GM23338 (cell line): Measurements from ENCODE around the gene LNX1. TPM values are rescaled to one million over a fixed set of nuclear protein-coding genes. Genes with fewer than 3 reads are reported as not detected.

Source experiments
- ATAC-seq: fragments of 200-7000 bp; cut with Tn5 transposase; 3 replicates; pipeline ENCODE4 v1.9.1; 2020
- DNase-seq: peaks from one replicate; pipeline ENCODE4 v3.0.0-alpha.2; 2015; ENCODE audit warnings: low spot score
- H2AFZ ChIP-seq: fragments of 200-600 bp; sonication (generic); 2 replicates; pipeline ENCODE4 v1.8.0; 2016; ENCODE audit warnings: antibody characterized with exemption, mild to moderate bottlenecking, moderate library complexity
- H3F3A ChIP-seq: fragments of 200-600 bp; sonication (generic); replicated peaks from 2 replicates; pipeline ENCODE4 v1.8.0; 2017; ENCODE audit warnings: antibody characterized with exemption, mixed run types, low read depth
- H3K27ac ChIP-seq: fragments of 200-600 bp; sonication (generic); 2 replicates; pipeline ENCODE4 v1.6.1; 2016; ENCODE audit warnings: low read depth
- H3K27me3 ChIP-seq: fragments of 200-600 bp; sonication (generic); 2 replicates; pipeline ENCODE4 v1.8.0; 2016; ENCODE audit warnings: mild to moderate bottlenecking, mixed run types, moderate library complexity; ENCODE audit not compliant: insufficient read depth
- H3K36me3 ChIP-seq: fragments of 200-600 bp; sonication (generic); 2 replicates; pipeline ENCODE4 v1.8.0; 2016; ENCODE audit warnings: mild to moderate bottlenecking; ENCODE audit not compliant: insufficient read depth
- H3K4me1 ChIP-seq: fragments of 200-600 bp; sonication (generic); 2 replicates; pipeline ENCODE4 v1.8.0; 2016; ENCODE audit warnings: mild to moderate bottlenecking, moderate library complexity; ENCODE audit not compliant: insufficient read depth
- H3K4me2 ChIP-seq: fragments of 200-600 bp; sonication (generic); 2 replicates; pipeline ENCODE4 v1.7.1; 2017; ENCODE audit warnings: mixed run types
- H3K4me3 ChIP-seq: fragments of 200-600 bp; sonication (generic); 2 replicates; pipeline ENCODE4 v1.6.1; 2016; ENCODE audit warnings: mixed run types
- H3K79me2 ChIP-seq: fragments of 200-600 bp; sonication (generic); replicated peaks from 2 replicates; pipeline ENCODE4 v1.8.0; 2017; ENCODE audit warnings: mild to moderate bottlenecking; ENCODE audit not compliant: insufficient read depth
- H3K9me2 ChIP-seq: fragments of 200-600 bp; sonication (generic); 2 replicates; pipeline ENCODE4 v1.8.0; 2017; ENCODE audit not compliant: insufficient read depth
- H4K20me1 ChIP-seq: fragments of 200-600 bp; sonication (generic); replicated peaks from 2 replicates; pipeline ENCODE4 v1.8.0; 2017; ENCODE audit warnings: mild to moderate bottlenecking; ENCODE audit not compliant: insufficient read depth
- H3K27ac Mint-ChIP-seq: 2 replicates; pipeline ENCODE4 v1.8.0; 2020; ENCODE audit warnings: inconsistent platforms, mild to moderate bottlenecking, moderate library complexity, mixed read lengths
- H3K27me3 Mint-ChIP-seq: 3 replicates; pipeline ENCODE4 v1.8.0; 2022; ENCODE audit warnings: low read depth, mild to moderate bottlenecking, moderate library complexity, mixed read lengths, inconsistent platforms; ENCODE audit not compliant: insufficient read depth, poor library complexity
- H3K36me3 Mint-ChIP-seq: 3 replicates; pipeline ENCODE4 v1.8.0; 2021; ENCODE audit warnings: low read depth, mild to moderate bottlenecking, inconsistent platforms, moderate library complexity, mixed read lengths
- H3K4me1 Mint-ChIP-seq: 3 replicates; pipeline ENCODE4 v1.8.0; 2020; ENCODE audit warnings: mild to moderate bottlenecking, inconsistent platforms, mixed read lengths
- H3K4me3 Mint-ChIP-seq: 3 replicates; pipeline ENCODE4 v1.8.0; 2021; ENCODE audit warnings: moderate library complexity, mild to moderate bottlenecking, inconsistent platforms, mixed read lengths
- H3K9me3 Mint-ChIP-seq: 3 replicates; pipeline ENCODE4 v1.8.0; 2020; ENCODE audit warnings: moderate library complexity, mild to moderate bottlenecking, inconsistent platforms, mixed read lengths
- CTCF ChIP-seq, 2 experiments: fragments of 200-600 bp in 1 of 2; sonication (generic) in 1 of 2; conservative IDR thresholded peaks; 2 replicates each; pipeline versions ENCODE4 v1.5.1 to v1.6.1; 2016 to 2017; ENCODE audit warnings: antibody characterized with exemption in 2 of 2, low read depth in 2 of 2, mild to moderate bottlenecking in 2 of 2, moderate library complexity in 1 of 2
- ETS1 ChIP-seq: IDR thresholded peaks from 2 replicates; pipeline ENCODE4 v1.6.1; 2016; ENCODE audit warnings: antibody characterized with exemption
- EZH2 ChIP-seq: fragments of 200-600 bp; sonication (generic); IDR thresholded peaks from one replicate; pipeline ENCODE4 v1.8.0; 2017; ENCODE audit warnings: antibody characterized with exemption, mild to moderate bottlenecking, low read depth; ENCODE audit not compliant: unreplicated experiment
- JUNB ChIP-seq: IDR thresholded peaks from one replicate; pipeline ENCODE4 v1.6.1; 2016; ENCODE audit warnings: antibody characterized with exemption; ENCODE audit not compliant: unreplicated experiment
- STAT1 ChIP-seq: IDR thresholded peaks from one replicate; pipeline ENCODE4 v1.6.1; 2016; ENCODE audit warnings: antibody characterized with exemption; ENCODE audit not compliant: unreplicated experiment
- ZNF114 ChIP-seq: fragments of 250-450 bp; sonication (Bioruptor Pico); IDR thresholded peaks from 2 replicates; pipeline ENCODE4 v1.5.0; 2020; ENCODE audit warnings: mild to moderate bottlenecking, moderate library complexity
- ZNF331 ChIP-seq: fragments of 250-450 bp; sonication (Bioruptor Pico); IDR thresholded peaks from 2 replicates; pipeline ENCODE4 v1.5.0; 2020; ENCODE audit warnings: low read depth, mild to moderate bottlenecking, moderate library complexity
- polyA plus RNA-seq: library from polyadenylated mRNA; unstranded; fragments of >200 nt; fragmentation: Nextera tagmentation; extraction: Ambion mirVana; gene quantifications from 2 replicates; pipeline ENCODE4 v1.2.1, GENCODE V29; 2016
- total RNA-seq: library from RNA; depleted of rRNA; stranded (reverse); fragments of >200 nt; shearing (Covaris generic); gene quantifications from 2 replicates; pipeline ENCODE4 v1.2.3, GENCODE V29; 2014
- TF ChIP-seq, protein P1 (sequence below): IDR thresholded peaks from one replicate; pipeline ENCODE4 v1.6.1; 2018; ENCODE audit warnings: antibody characterized with exemption; ENCODE audit not compliant: unreplicated experiment
- TF ChIP-seq, protein P2 (sequence below): fragments of 250-450 bp; sonication (Bioruptor Pico); IDR thresholded peaks from 2 replicates; pipeline ENCODE4 v1.5.0; 2020; ENCODE audit warnings: mild to moderate bottlenecking, moderate library complexity

The LNX1 gene
- total and polyA plus RNA-seq, 2 experiments from 2014 or later, result 5.4 to 6.4 TPM

- Histone ChIP-seq H3K27ac (peak overlapping the region; percentile 96), H3K4me2 (peak overlapping the region; percentile 30; the same call in 1 of the 2 replicates), H3K36me3 (no peaks in the 10 kb centered on the region), H3K27me3 (no peaks in the 10 kb centered on the region), H3F3A (no peaks in the 10 kb centered on the region), H3K4me3 (peak overlapping the region; percentile 24), H2AFZ (peak overlapping the region; percentile 43; the same call in 1 of the 2 replicates), H3K4me1 (peaks cover 60% of the 10 kb centered on the region), H3K79me2 (no peaks in the 10 kb centered on the region; the same call in none of the 2 replicates), H4K20me1 (no peaks in the 10 kb centered on the region), H3K9me2 (no peaks in the 10 kb centered on the region)
- H3K36me3 Mint-ChIP-seq, result peaks cover 23% of the 10 kb centered on the region
- H3K4me1 Mint-ChIP-seq, result peaks cover 49% of the 10 kb centered on the region
- H3K27ac Mint-ChIP-seq, result peak overlapping the region; percentile 91
- TF ChIP-seq, protein P1, sequence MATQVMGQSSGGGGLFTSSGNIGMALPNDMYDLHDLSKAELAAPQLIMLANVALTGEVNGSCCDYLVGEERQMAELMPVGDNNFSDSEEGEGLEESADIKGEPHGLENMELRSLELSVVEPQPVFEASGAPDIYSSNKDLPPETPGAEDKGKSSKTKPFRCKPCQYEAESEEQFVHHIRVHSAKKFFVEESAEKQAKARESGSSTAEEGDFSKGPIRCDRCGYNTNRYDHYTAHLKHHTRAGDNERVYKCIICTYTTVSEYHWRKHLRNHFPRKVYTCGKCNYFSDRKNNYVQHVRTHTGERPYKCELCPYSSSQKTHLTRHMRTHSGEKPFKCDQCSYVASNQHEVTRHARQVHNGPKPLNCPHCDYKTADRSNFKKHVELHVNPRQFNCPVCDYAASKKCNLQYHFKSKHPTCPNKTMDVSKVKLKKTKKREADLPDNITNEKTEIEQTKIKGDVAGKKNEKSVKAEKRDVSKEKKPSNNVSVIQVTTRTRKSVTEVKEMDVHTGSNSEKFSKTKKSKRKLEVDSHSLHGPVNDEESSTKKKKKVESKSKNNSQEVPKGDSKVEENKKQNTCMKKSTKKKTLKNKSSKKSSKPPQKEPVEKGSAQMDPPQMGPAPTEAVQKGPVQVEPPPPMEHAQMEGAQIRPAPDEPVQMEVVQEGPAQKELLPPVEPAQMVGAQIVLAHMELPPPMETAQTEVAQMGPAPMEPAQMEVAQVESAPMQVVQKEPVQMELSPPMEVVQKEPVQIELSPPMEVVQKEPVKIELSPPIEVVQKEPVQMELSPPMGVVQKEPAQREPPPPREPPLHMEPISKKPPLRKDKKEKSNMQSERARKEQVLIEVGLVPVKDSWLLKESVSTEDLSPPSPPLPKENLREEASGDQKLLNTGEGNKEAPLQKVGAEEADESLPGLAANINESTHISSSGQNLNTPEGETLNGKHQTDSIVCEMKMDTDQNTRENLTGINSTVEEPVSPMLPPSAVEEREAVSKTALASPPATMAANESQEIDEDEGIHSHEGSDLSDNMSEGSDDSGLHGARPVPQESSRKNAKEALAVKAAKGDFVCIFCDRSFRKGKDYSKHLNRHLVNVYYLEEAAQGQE, result no peak
- no peak for TF ChIP-seq CTCF (conservative IDR thresholded peaks at IDR 0.05; ENCODE audit: low read depth in 2 of 2)
- TF ChIP-seq, protein P2, sequence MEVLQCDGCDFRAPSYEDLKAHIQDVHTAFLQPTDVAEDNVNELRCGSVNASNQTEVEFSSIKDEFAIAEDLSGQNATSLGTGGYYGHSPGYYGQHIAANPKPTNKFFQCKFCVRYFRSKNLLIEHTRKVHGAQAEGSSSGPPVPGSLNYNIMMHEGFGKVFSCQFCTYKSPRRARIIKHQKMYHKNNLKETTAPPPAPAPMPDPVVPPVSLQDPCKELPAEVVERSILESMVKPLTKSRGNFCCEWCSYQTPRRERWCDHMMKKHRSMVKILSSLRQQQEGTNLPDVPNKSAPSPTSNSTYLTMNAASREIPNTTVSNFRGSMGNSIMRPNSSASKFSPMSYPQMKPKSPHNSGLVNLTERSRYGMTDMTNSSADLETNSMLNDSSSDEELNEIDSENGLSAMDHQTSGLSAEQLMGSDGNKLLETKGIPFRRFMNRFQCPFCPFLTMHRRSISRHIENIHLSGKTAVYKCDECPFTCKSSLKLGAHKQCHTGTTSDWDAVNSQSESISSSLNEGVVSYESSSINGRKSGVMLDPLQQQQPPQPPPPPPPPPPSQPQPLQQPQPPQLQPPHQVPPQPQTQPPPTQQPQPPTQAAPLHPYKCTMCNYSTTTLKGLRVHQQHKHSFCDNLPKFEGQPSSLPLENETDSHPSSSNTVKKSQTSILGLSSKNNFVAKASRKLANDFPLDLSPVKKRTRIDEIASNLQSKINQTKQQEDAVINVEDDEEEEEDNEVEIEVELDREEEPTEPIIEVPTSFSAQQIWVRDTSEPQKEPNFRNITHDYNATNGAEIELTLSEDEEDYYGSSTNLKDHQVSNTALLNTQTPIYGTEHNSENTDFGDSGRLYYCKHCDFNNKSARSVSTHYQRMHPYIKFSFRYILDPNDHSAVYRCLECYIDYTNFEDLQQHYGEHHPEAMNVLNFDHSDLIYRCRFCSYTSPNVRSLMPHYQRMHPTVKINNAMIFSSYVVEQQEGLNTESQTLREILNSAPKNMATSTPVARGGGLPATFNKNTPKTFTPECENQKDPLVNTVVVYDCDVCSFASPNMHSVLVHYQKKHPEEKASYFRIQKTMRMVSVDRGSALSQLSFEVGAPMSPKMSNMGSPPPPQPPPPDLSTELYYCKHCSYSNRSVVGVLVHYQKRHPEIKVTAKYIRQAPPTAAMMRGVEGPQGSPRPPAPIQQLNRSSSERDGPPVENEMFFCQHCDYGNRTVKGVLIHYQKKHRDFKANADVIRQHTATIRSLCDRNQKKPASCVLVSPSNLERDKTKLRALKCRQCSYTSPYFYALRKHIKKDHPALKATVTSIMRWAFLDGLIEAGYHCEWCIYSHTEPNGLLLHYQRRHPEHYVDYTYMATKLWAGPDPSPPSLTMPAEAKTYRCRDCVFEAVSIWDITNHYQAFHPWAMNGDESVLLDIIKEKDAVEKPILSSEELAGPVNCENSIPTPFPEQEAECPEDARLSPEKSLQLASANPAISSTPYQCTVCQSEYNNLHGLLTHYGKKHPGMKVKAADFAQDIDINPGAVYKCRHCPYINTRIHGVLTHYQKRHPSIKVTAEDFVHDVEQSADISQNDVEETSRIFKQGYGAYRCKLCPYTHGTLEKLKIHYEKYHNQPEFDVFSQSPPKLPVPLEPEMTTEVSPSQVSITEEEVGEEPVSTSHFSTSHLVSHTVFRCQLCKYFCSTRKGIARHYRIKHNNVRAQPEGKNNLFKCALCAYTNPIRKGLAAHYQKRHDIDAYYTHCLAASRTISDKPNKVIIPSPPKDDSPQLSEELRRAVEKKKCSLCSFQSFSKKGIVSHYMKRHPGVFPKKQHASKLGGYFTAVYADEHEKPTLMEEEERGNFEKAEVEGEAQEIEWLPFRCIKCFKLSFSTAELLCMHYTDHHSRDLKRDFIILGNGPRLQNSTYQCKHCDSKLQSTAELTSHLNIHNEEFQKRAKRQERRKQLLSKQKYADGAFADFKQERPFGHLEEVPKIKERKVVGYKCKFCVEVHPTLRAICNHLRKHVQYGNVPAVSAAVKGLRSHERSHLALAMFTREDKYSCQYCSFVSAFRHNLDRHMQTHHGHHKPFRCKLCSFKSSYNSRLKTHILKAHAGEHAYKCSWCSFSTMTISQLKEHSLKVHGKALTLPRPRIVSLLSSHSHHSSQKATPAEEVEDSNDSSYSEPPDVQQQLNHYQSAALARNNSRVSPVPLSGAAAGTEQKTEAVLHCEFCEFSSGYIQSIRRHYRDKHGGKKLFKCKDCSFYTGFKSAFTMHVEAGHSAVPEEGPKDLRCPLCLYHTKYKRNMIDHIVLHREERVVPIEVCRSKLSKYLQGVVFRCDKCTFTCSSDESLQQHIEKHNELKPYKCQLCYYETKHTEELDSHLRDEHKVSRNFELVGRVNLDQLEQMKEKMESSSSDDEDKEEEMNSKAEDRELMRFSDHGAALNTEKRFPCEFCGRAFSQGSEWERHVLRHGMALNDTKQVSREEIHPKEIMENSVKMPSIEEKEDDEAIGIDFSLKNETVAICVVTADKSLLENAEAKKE (CRISPR knock-in tag), result no peak
- TF ChIP-seq EZH2, result no peak
- no peak for TF ChIP-seq JUNB
- no peak for TF ChIP-seq ZNF331 (CRISPR knock-in tag)
- TF ChIP-seq ZNF114 (CRISPR knock-in tag), result no peak
- TF ChIP-seq STAT1, result no peak
- no peak for TF ChIP-seq ETS1
- peaks cover 8% of the 10 kb centered on the region for H3K9me3 Mint-ChIP-seq
- peak overlapping the region; percentile 39 for H3K4me3 Mint-ChIP-seq
- ATAC-seq (peak; percentile 58), DNase-seq (peak; percentile 27)
- no peaks in the 10 kb centered on the region for H3K27me3 Mint-ChIP-seq
These were observed 114.9 kb downstream of the LNX1 start for GRCh38 chr4:53476232-53477037.
